Gastroesophageal sphincter (tissue), 3 donors: ENCODE measurements around the gene ANXA11.
"Not testable (repeated sequence)": the region's sequence is repeated elsewhere in the genome, so short reads cannot be mapped to it uniquely, and the experiment has no call there.

Experiments
- EP300 ChIP-seq: sonication (generic); formaldehyde crosslinking; IDR thresholded peaks from one replicate; pipeline ENCODE4 v1.6.1; 2017; ENCODE audit warnings: antibody characterized with exemption, mild to moderate bottlenecking
- POLR2A ChIP-seq, 2 donors: fragments of 450-650 bp; IDR thresholded peaks; one replicate each; pipeline ENCODE4 v1.6.1; 2017; ENCODE audit warnings: antibody characterized with exemption in 2 of 2, mild to moderate bottlenecking in 2 of 2, moderate library complexity in 1 of 2
- POLR2AphosphoS5 ChIP-seq: sonication (generic); formaldehyde crosslinking; IDR thresholded peaks from one replicate; pipeline ENCODE4 v1.6.1; 2017; ENCODE audit warnings: antibody characterized with exemption
- TF ChIP-seq, protein P1 (sequence below), 4 experiments: fragments of 200-600 bp in 2 of 4; fragments of 450-650 bp in 2 of 4; sonication (generic) in 1 of 4; IDR thresholded peaks; one replicate each; pipeline ENCODE4 v1.5.1; 2017 to 2019; ENCODE audit warnings: antibody characterized with exemption in 4 of 4, mild to moderate bottlenecking in 2 of 4, moderate library complexity in 2 of 4

DNA sequence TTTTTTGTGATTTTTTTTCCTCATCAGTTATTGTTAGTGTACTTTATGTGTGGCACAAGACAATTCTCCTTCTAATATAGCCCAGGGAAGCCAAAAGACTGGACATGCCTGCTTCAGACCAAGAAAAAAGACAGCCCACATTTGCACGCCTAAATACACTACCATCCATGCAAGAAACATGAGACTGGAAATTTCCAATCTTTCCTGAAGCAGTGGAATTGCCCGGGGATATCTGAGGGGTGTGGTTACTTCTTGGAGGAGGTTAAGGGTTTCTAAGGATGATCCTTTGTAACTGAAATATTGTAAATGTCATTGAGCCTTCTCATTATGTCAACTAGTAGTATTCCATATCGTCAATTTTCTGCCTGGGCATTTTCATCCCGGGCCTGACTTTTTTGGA, 37.0 kb upstream of the ANXA11 start:
- not testable (repeated sequence) for TF ChIP-seq POLR2A (IDR thresholded peaks at IDR 0.05); POLR2AphosphoS5; EP300
- TF ChIP-seq, protein P1, sequence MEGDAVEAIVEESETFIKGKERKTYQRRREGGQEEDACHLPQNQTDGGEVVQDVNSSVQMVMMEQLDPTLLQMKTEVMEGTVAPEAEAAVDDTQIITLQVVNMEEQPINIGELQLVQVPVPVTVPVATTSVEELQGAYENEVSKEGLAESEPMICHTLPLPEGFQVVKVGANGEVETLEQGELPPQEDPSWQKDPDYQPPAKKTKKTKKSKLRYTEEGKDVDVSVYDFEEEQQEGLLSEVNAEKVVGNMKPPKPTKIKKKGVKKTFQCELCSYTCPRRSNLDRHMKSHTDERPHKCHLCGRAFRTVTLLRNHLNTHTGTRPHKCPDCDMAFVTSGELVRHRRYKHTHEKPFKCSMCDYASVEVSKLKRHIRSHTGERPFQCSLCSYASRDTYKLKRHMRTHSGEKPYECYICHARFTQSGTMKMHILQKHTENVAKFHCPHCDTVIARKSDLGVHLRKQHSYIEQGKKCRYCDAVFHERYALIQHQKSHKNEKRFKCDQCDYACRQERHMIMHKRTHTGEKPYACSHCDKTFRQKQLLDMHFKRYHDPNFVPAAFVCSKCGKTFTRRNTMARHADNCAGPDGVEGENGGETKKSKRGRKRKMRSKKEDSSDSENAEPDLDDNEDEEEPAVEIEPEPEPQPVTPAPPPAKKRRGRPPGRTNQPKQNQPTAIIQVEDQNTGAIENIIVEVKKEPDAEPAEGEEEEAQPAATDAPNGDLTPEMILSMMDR (IDR thresholded peaks at IDR 0.05) = not testable (repeated sequence)
